Neural progenitor cell (in vitro differentiated cells): ENCODE measurements around the gene PWWP2B.

Experiments
- CTCF ChIP-seq: fragments of 200-600 bp; sonication (generic); IDR thresholded peaks from 2 replicates; pipeline ENCODE4 v1.5.1; 2017; ENCODE audit warnings: antibody characterized with exemption, mild to moderate bottlenecking
- EZH2phosphoT487 ChIP-seq: fragments of 200-600 bp; sonication (generic); IDR thresholded peaks from 2 replicates; pipeline ENCODE4 v1.6.1; 2017; ENCODE audit warnings: antibody characterized with exemption

- TF ChIP-seq EZH2phosphoT487: no peak
- TF ChIP-seq CTCF: no peak
These were observed 46.6 kb downstream of the PWWP2B start for GRCh38 chr10:132443605-132443982.
